GM18909 (cell line): ENCODE measurements around the gene EIF4E3.

ENCODE experiments used
- ATAC-seq: cut with Tn5 transposase; IDR thresholded peaks from one replicate; pipeline ENCODE4 v1.9.1; 2021; ENCODE audit warnings: mild to moderate bottlenecking; ENCODE audit not compliant: unreplicated experiment, poor library complexity

Gene EIF4E3

DNA sequence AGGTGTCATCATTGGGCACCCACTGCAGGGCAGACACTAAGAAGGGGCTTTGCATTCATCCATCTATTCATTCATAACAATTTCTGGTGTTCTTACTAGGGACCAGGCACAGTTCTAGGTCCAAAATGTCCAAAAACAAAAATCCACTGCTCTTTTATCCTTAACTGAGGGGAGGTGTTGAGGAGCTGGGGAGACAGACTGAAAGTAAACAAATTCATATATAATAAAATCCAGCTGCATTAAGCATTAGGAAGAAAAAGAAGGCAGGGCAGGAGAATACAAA lies 1.1 kb downstream of the EIF4E3 start:
- ATAC-seq, result no peak

DNA sequence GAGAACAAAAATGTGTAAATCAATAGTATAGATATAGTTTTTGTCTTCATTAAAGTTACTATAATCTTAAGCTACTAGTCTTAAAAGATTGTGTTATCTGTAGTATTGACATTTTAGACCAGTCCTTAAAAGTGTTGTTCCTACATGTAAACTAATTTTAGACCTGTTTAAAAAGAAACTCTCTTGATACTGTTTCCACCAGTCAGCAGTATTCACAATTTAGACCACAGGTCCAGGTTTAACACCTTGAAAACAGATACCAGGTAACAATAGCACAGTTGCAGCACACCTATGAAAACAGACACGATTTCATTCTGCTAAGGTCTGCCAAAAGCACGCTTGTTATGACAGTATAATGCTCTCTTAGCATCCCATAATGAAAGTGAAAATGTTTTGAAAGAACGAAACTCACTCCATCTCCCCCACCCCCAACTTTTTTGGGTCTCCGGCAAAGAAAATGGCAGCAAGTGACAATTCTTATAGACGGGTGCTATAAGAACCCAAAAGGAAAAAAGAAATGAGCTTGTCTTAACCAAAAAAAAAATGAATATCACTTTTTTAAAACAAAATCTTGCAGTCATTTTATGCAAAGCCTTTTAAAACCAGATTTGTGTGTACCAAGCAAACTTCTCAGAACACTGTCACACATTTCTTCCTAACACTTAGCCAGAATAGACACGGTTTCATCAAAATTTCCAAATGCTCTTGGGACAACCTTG lies 1.6 kb downstream of the EIF4E3 start:
- ATAC-seq, result peak; percentile 45

DNA sequence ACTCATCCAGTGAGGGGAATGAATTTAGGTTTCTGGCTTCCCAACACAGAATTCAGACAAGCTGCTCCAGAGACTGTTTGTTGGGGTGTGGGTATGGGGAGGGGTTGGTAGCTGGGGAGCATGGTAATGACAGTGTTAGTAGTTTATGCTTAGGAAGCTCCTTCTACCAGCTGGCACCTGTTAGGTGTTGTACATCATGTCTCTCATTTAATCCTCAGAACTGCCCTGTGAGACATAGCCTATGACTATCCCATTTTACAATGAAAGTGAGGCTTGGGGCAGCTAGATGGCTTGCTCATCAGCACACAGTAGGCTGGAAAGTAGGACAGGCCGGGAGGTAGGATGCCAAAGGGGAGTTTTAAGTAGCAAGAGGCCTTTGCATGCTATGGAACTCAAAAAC lies 2.5 kb downstream of the EIF4E3 start:
- no peak for ATAC-seq

DNA sequence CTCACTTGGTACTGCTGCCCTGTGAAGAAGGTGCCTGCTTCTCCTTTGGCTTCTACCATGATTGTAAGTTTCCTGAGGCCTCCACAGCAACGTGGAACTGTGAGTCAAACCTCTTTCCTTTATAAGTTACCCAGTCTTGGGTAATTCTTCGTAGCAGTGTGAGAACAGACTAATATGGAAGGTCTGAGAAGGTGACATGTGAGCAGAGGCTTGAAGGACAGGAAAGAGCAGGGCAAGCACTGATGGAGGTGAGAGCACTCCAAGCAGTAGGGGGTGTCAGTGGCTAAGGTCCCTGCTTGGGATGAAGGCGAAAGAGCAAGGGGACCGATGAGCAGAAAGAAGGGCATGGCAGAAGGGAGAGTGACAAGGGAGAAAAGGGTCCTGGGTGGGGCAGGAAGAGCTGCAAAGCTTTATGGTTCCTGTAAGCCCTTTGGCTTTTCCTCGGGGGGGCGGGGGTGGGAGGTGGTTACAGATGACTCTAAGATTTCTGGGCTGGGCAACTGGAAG lies 3.5 kb downstream of the EIF4E3 start:
- no peak for ATAC-seq

DNA sequence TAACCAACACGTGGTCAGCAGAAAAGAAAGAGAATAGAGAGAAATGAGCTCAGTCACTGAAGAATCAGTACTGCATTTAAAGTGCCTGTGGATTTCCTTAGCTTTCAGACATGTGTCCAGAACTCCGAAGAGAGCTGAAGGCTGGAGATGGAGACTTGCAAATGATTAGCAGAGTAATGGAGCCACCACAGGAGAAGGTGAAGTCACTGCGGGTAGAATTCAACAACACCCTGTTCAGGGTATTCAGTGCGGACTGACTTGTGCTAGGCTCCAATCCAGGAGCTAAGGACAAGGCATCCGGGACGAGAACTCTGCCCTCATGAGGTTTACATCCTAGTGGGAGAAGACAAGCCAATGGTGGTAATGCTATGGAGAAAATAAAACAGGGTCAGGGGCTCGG lies 4.2 kb downstream of the EIF4E3 start:
- ATAC-seq, result no peak

DNA sequence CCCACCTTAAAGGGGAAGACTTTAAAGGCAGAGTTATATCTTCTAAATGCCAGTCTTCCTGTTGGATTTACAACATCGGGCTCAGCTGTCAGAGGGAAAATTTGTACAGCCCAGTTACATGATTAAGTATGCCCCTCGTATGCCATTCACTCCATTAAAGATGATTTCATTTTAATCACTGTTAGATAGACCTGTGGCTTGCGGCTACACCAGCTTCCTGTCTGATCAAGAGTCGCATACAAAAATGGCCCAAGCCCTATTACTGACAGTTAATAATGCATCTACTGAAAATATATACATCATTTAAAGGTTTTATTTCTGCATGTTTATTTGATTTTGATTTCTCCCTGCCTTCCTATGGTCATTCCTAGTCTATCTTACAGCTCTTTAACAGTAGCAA lies 7.1 kb downstream of the EIF4E3 start:
- no peak for ATAC-seq

DNA sequence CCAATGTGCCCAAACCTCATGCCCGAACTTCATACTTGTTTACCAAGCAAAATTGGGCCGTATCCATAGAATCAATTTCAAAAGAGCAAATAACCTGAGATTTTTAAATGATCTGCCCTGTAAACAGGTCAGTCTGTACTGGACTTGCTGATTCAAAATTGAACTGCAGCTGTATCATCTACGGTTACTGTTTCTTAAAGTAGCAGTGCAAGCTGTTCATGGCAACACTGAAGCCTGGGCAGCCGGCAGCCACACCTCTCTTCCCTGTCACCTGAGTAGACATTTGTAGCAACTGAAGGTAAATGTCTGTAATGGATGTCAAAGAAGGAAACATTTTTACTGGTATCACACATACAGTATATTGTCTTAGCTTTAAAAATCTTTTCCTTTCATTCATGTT lies 10.6 kb downstream of the EIF4E3 start:
- no peak for ATAC-seq

DNA sequence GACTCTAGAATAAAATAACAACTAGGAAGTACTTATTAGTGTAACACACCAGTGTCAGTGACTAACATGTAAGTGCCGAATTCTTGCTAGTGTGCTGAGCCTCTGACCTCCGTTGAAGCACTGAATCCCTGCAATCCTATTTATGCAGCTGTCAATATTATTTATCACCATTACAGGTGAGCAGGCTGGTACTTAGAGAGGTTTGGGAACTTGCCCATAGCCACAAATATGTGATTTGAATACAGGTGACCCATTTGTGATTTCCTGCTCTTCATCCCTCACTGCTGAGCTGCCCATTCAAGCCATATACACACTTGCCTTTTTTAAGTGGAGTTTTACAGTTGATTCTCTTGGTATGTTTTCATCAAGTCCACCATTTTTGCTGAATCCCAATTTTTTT lies 12.2 kb downstream of the EIF4E3 start:
- no peak for ATAC-seq

DNA sequence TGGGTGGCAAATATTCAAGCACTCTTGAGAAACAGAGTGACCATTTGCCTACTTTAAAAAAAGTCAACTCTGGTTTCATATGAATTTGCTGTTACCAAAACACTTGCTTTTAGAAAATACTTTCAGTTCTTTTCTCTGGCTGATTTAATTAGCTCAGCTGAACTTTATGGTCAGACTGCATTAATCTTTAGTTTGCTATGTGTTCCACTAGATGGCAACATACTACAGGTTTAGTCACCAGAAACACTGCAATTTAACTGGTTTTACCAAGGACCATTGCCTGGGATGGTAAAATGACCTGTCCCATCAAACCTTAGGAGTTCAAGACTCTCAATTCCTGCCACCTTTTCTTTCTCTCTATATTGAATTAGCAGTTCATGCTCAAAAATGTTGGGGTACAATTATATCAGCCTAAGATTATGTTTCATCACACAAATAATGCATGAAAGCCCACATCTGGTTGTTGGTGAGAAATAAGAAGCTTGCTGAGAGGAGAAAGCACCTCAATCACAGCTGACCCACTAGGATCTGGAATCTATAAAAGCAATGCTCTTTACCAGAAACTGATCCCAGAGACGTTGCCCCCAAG lies 14.2 kb downstream of the EIF4E3 start:
- peak; percentile 75 for ATAC-seq

DNA sequence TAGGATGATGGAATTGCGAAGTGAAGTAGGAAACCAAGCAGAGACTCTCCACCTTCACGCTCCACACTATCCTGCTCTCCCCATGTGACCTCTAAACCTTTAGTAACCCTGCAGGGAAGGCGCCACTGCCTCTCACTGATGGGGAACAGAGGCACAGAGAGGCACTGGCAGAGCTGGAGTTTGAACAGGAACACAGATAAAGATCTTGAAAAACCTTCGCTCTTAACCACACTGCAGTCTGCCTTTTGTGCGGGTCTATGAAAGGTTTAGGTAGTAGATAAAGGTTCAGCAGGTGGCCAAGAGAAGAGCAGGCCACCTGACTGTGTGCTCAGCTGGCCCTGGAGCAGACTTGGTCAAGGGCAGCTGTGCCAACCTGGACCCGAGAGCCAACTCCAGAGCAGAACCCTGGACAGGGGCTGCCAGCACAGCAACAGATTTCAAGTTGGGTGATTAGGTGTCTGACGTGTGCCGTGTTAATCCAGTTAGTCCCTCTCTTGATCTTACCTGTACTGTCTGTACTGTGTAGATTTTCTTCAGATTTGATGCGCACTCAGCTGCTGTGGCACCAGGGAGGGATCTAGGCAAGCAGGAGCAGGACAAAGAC lies 15.2 kb downstream of the EIF4E3 start:
- ATAC-seq, result no peak

DNA sequence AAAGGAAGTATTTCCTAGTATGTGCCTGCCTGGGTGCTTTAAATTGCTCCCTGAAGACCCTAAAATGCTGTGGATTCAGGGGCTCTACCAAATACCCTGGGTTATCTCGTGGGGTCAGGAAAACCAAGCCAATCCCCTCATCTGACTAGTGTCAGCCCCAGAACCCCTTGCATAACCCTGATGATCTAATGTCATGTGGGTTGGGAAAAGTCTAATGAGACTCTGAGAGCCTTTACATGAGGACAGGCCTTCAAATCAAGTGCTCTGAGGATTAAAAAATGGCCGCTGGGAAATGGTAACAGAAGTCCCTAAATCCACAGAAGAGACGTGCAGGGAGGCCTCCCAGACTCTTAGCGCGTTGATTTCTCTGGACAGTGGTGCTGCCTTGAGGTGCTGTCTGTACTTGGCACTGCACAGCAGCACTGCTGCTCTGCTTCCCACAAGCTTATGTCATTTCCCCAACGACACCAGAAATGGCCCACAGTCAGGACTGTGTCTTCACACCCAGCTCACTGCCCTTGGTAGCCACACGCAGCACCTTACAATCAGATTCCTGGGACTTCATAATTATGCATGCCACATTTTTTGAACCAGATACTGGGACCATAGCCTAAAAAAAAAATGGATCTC lies 16.6 kb downstream of the EIF4E3 start:
- no peak for ATAC-seq

DNA sequence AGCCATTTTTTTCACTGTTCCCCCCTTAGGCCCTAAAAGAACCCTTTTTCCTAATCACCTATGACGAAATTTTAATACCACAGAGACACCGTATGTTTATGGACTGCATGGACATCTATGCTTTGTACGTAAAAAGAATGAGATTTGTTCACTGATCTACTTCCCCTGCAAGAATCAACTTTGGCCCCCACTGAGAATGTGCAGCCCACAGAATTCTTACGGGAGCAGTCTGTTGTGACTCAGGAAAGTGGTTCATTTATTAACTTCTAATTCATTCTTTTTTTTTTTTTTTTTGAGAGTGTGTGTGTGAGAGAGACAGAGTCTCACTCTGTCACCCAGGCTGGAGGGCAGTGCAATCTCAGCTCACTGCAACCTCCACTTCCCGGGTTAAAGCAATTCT lies 17.6 kb downstream of the EIF4E3 start:
- no peak for ATAC-seq

DNA sequence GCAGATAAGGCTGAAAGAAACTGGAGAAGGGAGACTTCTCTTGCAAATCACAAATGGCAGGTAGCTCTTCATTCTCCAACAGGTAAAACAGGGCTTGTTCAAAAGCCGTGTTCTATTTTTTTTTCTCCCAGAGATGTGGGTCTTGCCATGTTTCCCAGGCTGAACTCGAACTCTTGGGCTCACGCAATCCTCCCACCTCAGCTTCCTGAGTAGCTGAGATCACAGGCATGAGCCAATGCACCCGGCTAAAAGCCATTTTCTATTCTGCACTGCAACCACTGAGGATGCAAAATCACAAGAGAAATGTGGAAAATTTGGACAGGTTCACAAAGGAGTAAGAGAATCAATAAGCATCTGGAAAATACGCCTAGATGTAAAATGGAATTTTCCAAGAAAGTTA lies 19.5 kb downstream of the EIF4E3 start:
- no peak for ATAC-seq

DNA sequence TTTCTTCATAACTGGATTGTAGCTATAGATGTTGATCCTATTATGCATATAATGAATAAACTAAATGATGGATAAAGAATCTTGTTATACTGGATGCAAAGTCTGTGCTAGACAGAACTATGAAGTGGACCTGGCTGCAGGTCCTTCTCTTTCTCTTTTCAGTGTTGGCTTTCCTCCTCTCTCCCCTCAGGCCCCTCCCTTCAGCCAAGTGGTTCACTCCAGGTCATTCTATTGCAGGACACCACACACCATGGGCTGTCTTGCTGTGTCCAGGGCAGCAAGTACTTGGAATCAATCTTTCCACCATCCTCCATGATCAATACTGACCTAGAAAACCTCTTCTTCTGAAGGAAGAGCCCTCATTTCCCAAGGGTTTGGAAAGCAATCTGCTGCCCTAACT lies 20.3 kb downstream of the EIF4E3 start:
- no peak for ATAC-seq

DNA sequence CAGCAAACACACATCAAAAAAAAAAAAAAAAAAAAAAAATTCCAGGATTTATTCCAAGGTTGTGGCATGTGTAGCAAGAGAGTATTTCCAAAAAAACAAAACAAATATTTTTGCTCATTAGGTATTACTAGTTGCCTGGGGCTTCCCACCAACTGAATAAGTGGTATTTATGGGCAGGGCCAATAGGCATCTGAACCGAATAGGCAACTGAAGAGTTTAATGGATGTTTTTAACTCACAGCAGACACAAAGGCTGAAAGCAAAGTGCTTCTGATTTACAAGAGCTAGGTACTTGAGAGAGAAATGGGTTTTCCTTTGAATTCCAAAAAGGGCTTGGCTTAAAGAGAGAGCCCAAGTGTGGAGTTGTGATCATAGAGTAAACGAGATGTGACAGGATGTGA lies 21.4 kb downstream of the EIF4E3 start:
- ATAC-seq, result no peak

DNA sequence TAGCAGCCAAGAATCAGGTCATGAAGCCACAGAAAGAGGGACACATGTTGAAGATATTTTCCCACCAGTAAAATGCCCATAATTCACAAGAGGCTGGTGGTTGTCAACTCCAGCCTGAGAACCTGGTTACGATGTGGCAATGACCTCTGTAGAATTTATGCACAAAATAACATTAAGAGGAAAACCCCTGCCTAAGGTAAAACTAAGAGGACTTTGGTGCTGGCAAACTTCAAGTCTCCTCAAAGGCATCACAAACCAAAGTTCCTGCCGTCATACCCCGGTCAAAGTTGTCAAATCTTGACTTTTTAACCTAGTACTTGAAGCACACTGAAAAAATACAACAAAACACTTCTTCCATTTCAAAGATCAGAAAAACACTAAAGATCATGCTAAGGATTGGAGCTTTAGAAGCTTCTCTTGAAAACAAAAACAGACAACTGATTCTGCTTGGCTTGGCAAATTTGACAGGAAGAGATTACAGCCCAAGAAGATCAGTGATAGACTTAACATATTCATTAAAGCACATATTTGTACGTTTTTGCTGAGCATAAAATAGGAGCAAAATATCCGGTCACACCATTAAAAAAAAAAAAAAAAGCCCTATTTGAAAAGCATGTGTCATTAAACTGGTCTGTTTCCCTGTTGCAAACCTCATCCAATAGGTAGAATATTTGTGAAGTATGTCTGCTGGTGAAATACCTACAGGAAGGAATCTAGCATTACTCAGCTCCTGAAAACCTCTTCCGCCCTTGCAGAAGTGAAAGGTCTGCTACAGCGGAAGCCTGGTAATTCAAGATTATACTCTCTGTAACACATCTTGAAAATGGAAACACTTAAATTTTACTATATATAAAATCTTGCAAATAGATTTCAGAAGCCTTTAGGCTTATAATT lies 22.8 kb downstream of the EIF4E3 start:
- ATAC-seq, result no peak

DNA sequence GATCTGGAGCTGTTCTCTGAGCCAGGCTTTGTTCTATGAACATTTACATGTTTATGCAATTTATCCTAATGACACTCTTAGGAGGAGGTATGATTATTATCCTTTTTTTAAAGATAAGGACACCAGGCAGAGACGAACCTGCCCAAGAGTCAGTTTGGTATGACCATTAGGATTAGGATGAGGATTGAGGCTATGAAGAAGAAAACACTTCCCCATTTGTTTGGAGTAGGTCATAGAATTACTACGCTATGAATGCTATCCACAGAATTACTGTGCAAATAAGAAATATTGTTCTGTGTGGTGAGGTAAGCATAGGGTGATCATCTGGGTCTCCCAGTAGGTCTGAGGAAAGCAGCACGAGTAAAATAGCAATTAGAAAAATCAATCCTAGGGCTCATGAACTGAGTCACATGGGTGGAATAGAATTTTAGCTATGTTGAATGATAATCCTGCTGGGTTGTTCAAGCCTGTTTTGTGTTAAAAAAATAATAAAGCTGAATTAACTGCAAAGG lies 23.9 kb downstream of the EIF4E3 start:
- no peak for ATAC-seq

DNA sequence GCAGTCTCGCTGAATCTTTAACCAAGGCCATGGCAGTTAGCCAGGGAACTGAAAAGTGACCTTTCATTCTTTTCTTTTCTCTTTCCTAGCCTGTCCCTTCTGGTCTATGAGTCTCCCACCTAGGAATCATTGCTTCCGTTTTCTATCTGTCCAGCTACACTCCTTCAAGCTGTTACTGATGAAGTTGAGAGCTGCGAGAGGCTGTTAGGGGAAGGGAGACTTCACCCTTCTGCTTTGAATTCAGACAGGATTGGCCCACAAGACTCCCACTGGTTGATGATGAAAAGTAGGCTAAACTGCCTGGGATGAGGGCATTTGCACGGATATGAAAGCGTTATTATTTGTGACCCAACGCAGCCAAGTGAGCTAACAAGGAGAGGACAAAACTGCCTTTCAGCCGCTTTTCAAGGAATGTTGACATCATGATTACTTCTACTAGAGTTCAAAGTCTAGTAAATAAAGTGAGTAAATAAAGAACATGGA lies 30.2 kb downstream of the EIF4E3 start:
- ATAC-seq, result no peak

DNA sequence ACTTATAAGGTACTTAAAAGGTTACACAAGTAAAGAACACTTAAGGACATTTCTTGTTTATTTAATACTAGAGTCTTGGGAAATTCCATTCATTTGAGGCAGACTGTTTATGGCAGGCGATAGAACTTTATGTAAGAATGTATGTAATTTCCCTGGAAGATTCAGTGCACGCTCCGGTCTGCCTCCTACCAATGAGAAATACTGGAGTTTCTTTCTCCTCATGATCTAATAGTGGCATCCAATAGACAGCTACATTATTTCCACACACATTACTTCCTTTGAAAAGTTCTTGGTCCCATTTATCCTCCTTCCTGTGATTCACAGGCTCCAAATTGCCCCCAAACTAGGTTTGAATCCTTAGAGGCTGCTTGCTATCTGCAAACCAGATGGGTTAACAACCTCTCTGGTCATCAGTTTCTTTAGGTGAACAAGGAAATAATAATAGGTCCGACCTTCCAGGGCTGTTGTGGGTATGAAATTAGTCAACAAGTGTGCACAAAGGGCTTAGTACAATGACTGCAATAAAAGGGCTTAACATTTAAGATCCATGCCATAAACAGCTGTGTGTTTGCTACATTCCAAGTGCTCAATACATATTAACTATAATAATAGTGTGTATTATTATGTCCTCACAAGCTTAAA lies 30.7 kb downstream of the EIF4E3 start:
- no peak for ATAC-seq

DNA sequence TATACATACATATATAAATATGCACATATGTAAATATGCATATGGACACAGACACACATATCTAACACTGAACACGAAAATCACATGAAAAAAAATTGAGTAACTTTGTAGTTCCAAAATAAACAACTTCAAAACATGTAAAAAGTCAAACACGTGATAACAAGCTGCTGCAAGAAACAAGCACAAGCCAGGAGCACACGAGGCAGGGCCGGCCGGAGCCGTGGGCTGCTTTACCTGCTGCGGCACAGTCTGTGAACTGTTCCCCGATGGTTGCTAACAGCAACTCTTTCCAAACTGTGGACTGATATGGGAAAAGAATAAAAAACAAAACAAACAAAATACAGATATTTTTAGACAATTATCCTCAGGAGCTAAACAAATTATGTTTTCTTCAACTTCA lies 31.6 kb downstream of the EIF4E3 start:
- no peak for ATAC-seq
